H1 (cell line): Measurements from ENCODE around the gene IP6K3. TPM values are rescaled to one million over a fixed set of nuclear protein-coding genes. Genes with fewer than 3 reads are reported as not detected.

Experiments
- CTCF ChIA-PET: fragments of 300-600 bp; sonication (Branson Sonifier 250); formaldehyde crosslinking; loops from one replicate; lab custom pipeline; 2021; ENCODE audit not compliant: partially characterized antibody; lab: Charles Lee
- POLR2A ChIA-PET: fragments of 300-600 bp; sonication (Branson Sonifier 250); formaldehyde crosslinking; loops from one replicate; lab custom pipeline; 2021; ENCODE audit warnings: inconsistent platforms; ENCODE audit not compliant: partially characterized antibody; lab: Charles Lee
- DNase-seq, 2 experiments: peaks; one replicate each; pipeline versions ENCODE4 v3.0.0 to v3.0.0-alpha.2; 2010 to 2022; ENCODE audit warnings: low spot score in 2 of 2, low read depth in 1 of 2, mixed read lengths in 1 of 2
- FAIRE-seq: peaks from 2 replicates; lab custom pipeline; 2011; peaks lifted over from hg19 to GRCh38; lab: Jason Lieb, UNC
- H2AFZ ChIP-seq: 2 replicates; pipeline ENCODE4 v1.8.1; 2012; ENCODE audit warnings: low read length, inconsistent platforms
- H2AK5ac ChIP-seq: 2 replicates; pipeline ENCODE4 v1.6.1; 2013; ENCODE audit warnings: low read depth, low read length
- H2BK120ac ChIP-seq: replicated peaks from 2 replicates; pipeline ENCODE3; 2013; ENCODE audit warnings: low read depth, low read length, inconsistent platforms
- H2BK12ac ChIP-seq: 2 replicates; pipeline ENCODE4 v1.6.1; 2013; ENCODE audit warnings: low read depth, low read length
- H2BK15ac ChIP-seq: 2 replicates; pipeline ENCODE4 v1.6.1; 2013; ENCODE audit warnings: low read length
- H2BK20ac ChIP-seq: 2 replicates; pipeline ENCODE4 v1.6.1; 2013; ENCODE audit warnings: low read length
- H2BK5ac ChIP-seq: 2 replicates; pipeline ENCODE4 v1.6.1; 2013; ENCODE audit warnings: low read depth, low read length
- H3K14ac ChIP-seq: 2 replicates; pipeline ENCODE4 v1.6.1; 2013; ENCODE audit warnings: inconsistent platforms; ENCODE audit not compliant: insufficient read length
- H3K18ac ChIP-seq: 2 replicates; pipeline ENCODE4 v1.6.1; 2013; ENCODE audit warnings: low read length; ENCODE audit errors: extremely low read depth
- H3K23ac ChIP-seq: 2 replicates; pipeline ENCODE4 v1.6.1; 2013; ENCODE audit warnings: inconsistent platforms; ENCODE audit not compliant: insufficient read length
- H3K23me2 ChIP-seq: 2 replicates; pipeline ENCODE4 v1.6.1; 2013; ENCODE audit warnings: low read depth, low read length
- H3K27ac ChIP-seq: 2 replicates; pipeline ENCODE4 v1.6.1; 2011; ENCODE audit warnings: low read depth, low read length, inconsistent platforms
- H3K27me3 ChIP-seq, 4 experiments: replicated peaks in 1 of 4; 1 replicate in 1 of 4; 2 replicates in 3 of 4; pipeline versions ENCODE4 v1.6.1 to v1.8.1; 2011 to 2013; ENCODE audit warnings: low read length in 3 of 4, mild to moderate bottlenecking in 3 of 4, inconsistent platforms in 2 of 4, mixed read lengths in 2 of 4, moderate library complexity in 1 of 4; ENCODE audit not compliant: control insufficient read depth in 3 of 4, insufficient read depth in 3 of 4; ENCODE audit errors: extremely low read depth in 1 of 4
- H3K36me3 ChIP-seq, 4 experiments: 2 replicates each; pipeline versions ENCODE4 v1.6.1 to v1.8.1; 2011 to 2013; ENCODE audit warnings: mild to moderate bottlenecking in 4 of 4, low read length in 3 of 4, moderate library complexity in 2 of 4, control low read depth in 1 of 4, inconsistent platforms in 1 of 4; ENCODE audit not compliant: insufficient read depth in 4 of 4, control insufficient read depth in 2 of 4
- H3K4ac ChIP-seq: replicated peaks from 2 replicates; pipeline ENCODE3; 2013; ENCODE audit warnings: low read length, low read depth, mixed read lengths, inconsistent platforms; ENCODE audit not compliant: insufficient read length
- H3K4me1 ChIP-seq, 4 experiments: replicated peaks in 1 of 4; 1 replicate in 1 of 4; 2 replicates in 3 of 4; pipeline versions ENCODE4 v1.6.1 to v1.8.1; 2011 to 2013; ENCODE audit warnings: low read length in 3 of 4, inconsistent platforms in 2 of 4, mixed read lengths in 1 of 4; ENCODE audit not compliant: insufficient read depth in 4 of 4, control insufficient read depth in 3 of 4
- H3K4me2 ChIP-seq, 2 experiments: 2 replicates each; pipeline versions ENCODE4 v1.6.1 to v1.8.1; 2011 to 2013; ENCODE audit warnings: low read depth in 2 of 2, low read length in 2 of 2, control low read depth in 1 of 2, inconsistent platforms in 1 of 2, mild to moderate bottlenecking in 1 of 2; ENCODE audit not compliant: insufficient read depth in 1 of 2
- H3K4me3 ChIP-seq, 4 experiments: fragments of 200-600, 300-600 bp in 1 of 4; sonication (generic), shearing (Covaris generic), sonication (Bioruptor Twin) in 1 of 4; 2 replicates each; pipeline versions ENCODE4 v1.5.1 to v1.8.1; 2011 to 2016; ENCODE audit warnings: low read length in 4 of 4, low read depth in 3 of 4, control low read depth in 2 of 4, inconsistent platforms in 2 of 4, mild to moderate bottlenecking in 2 of 4, mixed read lengths in 1 of 4, moderate library complexity in 1 of 4; ENCODE audit not compliant: insufficient read depth in 2 of 4; ENCODE audit errors: extremely low read depth in 1 of 4
- H3K56ac ChIP-seq: replicated peaks from 2 replicates; pipeline ENCODE3; 2013; ENCODE audit warnings: low read depth, mild to moderate bottlenecking, mixed read lengths, low read length, inconsistent platforms; ENCODE audit not compliant: insufficient read length
- H3K79me1 ChIP-seq: 2 replicates; pipeline ENCODE4 v1.6.1; 2013; ENCODE audit warnings: low read depth, low read length, control low read depth
- H3K79me2 ChIP-seq, 2 experiments: 2 replicates each; pipeline versions ENCODE4 v1.6.1 to v1.8.1; 2012 to 2013; ENCODE audit warnings: low read length in 2 of 2, mild to moderate bottlenecking in 2 of 2, inconsistent platforms in 1 of 2; ENCODE audit not compliant: insufficient read depth in 2 of 2, control insufficient read depth in 1 of 2
- H3K9ac ChIP-seq, 4 experiments: replicated peaks in 1 of 4; 1 replicate in 1 of 4; 2 replicates in 3 of 4; pipeline versions ENCODE4 v1.6.1 to v1.8.1; 2011 to 2013; ENCODE audit warnings: low read depth in 3 of 4, low read length in 3 of 4, control low read depth in 2 of 4, mild to moderate bottlenecking in 2 of 4, moderate library complexity in 2 of 4, inconsistent platforms in 1 of 4; ENCODE audit errors: extremely low read depth in 1 of 4
- H3K9me3 ChIP-seq, 2 experiments: 2 replicates each; pipeline versions ENCODE4 v1.6.1 to v1.8.1; 2012 to 2013; ENCODE audit warnings: mild to moderate bottlenecking in 2 of 2, moderate library complexity in 2 of 2, control low read depth in 1 of 2, inconsistent platforms in 1 of 2, low read depth in 1 of 2, low read length in 1 of 2, mixed read lengths in 1 of 2; ENCODE audit not compliant: insufficient read depth in 2 of 2
- H4K20me1 ChIP-seq, 2 experiments: replicated peaks in 1 of 2; 2 replicates each; pipeline versions ENCODE3 to v1.8.1; 2011 to 2013; ENCODE audit warnings: inconsistent platforms in 2 of 2, low read length in 2 of 2, mild to moderate bottlenecking in 1 of 2; ENCODE audit not compliant: insufficient read depth in 2 of 2, control insufficient read depth in 1 of 2
- H4K5ac ChIP-seq: 2 replicates; pipeline ENCODE4 v1.6.1; 2013; ENCODE audit warnings: low read length, low read depth, mixed read lengths, inconsistent platforms; ENCODE audit not compliant: insufficient read length
- H4K8ac ChIP-seq: 2 replicates; pipeline ENCODE4 v1.8.0; 2013; ENCODE audit warnings: mild to moderate bottlenecking, moderate library complexity, low read length, inconsistent platforms; ENCODE audit not compliant: insufficient read depth; ENCODE audit errors: extremely low read depth
- H4K91ac ChIP-seq: replicated peaks from 2 replicates; pipeline ENCODE3; 2013; ENCODE audit warnings: low read length, mixed read lengths, inconsistent platforms; ENCODE audit not compliant: insufficient read length
- BRCA1 ChIP-seq: IDR thresholded peaks from 2 replicates; pipeline ENCODE4 v1.6.1; 2012; ENCODE audit warnings: low read depth, low read length, improper control_type of control experiment
- CEBPB ChIP-seq: IDR thresholded peaks from 2 replicates; pipeline ENCODE4 v1.6.1; 2012; ENCODE audit warnings: low read depth, low read length
- EP300 ChIP-seq, 2 experiments: IDR thresholded peaks; 1 replicate in 1 of 2; 2 replicates in 1 of 2; pipeline ENCODE4 v1.6.1; 2011 to 2012; ENCODE audit warnings: low read depth in 2 of 2, low read length in 2 of 2, mild to moderate bottlenecking in 2 of 2, borderline replicate concordance in 1 of 2, inconsistent platforms in 1 of 2, moderate library complexity in 1 of 2
- EZH2 ChIP-seq: fragments of 200-600 bp; sonication (generic); IDR thresholded peaks from 2 replicates; pipeline ENCODE4 v1.7.1; 2012; ENCODE audit warnings: low read depth, mild to moderate bottlenecking, moderate library complexity, low read length, inconsistent platforms; ENCODE audit not compliant: severe bottlenecking
- KDM4A ChIP-seq: IDR thresholded peaks from one replicate; pipeline ENCODE4 v1.7.1; 2012; ENCODE audit warnings: low read depth, mild to moderate bottlenecking, moderate library complexity, low read length, inconsistent platforms; ENCODE audit not compliant: severe bottlenecking
- MAFK ChIP-seq: IDR thresholded peaks from 2 replicates; pipeline ENCODE4 v1.6.1; 2012; ENCODE audit warnings: low read depth, mild to moderate bottlenecking, improper control_type of control experiment, low read length
- NANOG ChIP-seq: IDR thresholded peaks from 2 replicates; pipeline ENCODE4 v1.6.1; 2011; ENCODE audit warnings: low read length, low read depth, mild to moderate bottlenecking, inconsistent platforms; ENCODE audit not compliant: insufficient read depth, poor library complexity, severe bottlenecking
- NRF1 ChIP-seq: IDR thresholded peaks from 2 replicates; pipeline ENCODE4 v1.6.1; 2011; ENCODE audit warnings: mild to moderate bottlenecking, low read depth, low read length, improper control_type of control experiment
- SIX5 ChIP-seq: IDR thresholded peaks from 2 replicates; pipeline ENCODE4 v1.6.1; 2011; ENCODE audit warnings: mild to moderate bottlenecking, low read depth, low read length
- WGBS, 2 experiments: shearing (Covaris generic) in 1 of 2; methylation state at CpG; one replicate each; pipeline versions ENCODE4 v1.1.6 to v1.1.7; 2013 to 2015; ENCODE audit warnings: low lambda C conversion rate in 2 of 2, mixed read lengths in 2 of 2, inconsistent platforms in 1 of 2, low coverage in 1 of 2, missing lambda C conversion rate in 1 of 2; ENCODE audit not compliant: insufficient replicate concordance in 2 of 2, insufficient coverage in 1 of 2, insufficient read length in 1 of 2; ENCODE audit errors: extremely low coverage in 1 of 2, missing lambda C conversion rate in 1 of 2; 5-methylcytosine and 5-hydroxymethylcytosine counted together
- polyA plus RNA-seq, 7 experiments: library from polyadenylated mRNA; depleted of rRNA in 3 of 7; stranded (reverse) in 5 of 7; unstranded in 2 of 7; fragments of >200 nt in 5 of 7; fragments of 200-250 nt in 2 of 7; gene quantifications; 1 replicate in 5 of 7; 2 replicates in 1 of 7; 4 replicates in 1 of 7; pipeline versions ENCODE4 v1.2.1 to v1.2.3, GENCODE V29; 2011 to 2013; ENCODE audit warnings: missing spikeins in 2 of 7, mixed read lengths in 2 of 7
- total RNA-seq: library from RNA; stranded (reverse); fragmentation: NEBNext Ultra II Directional; extraction: Animal tissue kit (Norgen Biotek cat#: 25700); gene quantifications from 2 replicates; pipeline ENCODE4 v1.2.1, GENCODE V29; 2021

Gene IP6K3
- total and polyA plus RNA-seq, 2 of the 8 experiments (the other 6 are each of a cell fraction or from before 2014, with no cell fraction given): 0.22 to 0.73 TPM

GRCh38 chr6:33732817-33733708, 13.6 kb downstream of the IP6K3 start:
- Histone ChIP-seq H3K9me3 (no peaks in the 10 kb centered on the region), H4K8ac (no peak overlapping the region; the same call in 1 of the 2 replicates), H3K27me3 (peaks cover 0 to 5% (median 0%) of the 10 kb centered on the region in 4 experiments; a peak in 3 of 7 replicates), H4K5ac (no peak overlapping the region), H2AK5ac (no peak overlapping the region), H3K14ac (no peak overlapping the region), H2BK15ac (no peak overlapping the region), H3K4me3 (no peak overlapping the region), H4K91ac (no peak overlapping the region), H3K23me2 (no peaks in the 10 kb centered on the region), H3K4ac (no peak overlapping the region), H3K79me2 (no peaks in the 10 kb centered on the region), H3K56ac (no peak overlapping the region), H3K4me1 (no peaks in the 10 kb centered on the region), H2BK20ac (no peak overlapping the region), H3K18ac (no peak overlapping the region), H2AFZ (no peak overlapping the region), H3K23ac (no peak overlapping the region), H2BK12ac (no peak overlapping the region), H3K9ac (no peak overlapping the region), H3K4me2 (no peak overlapping the region), H2BK5ac (no peak overlapping the region), H2BK120ac (no peak overlapping the region), H3K27ac (no peak overlapping the region), H3K79me1 (no peaks in the 10 kb centered on the region), H3K36me3 (no peaks in the 10 kb centered on the region), H4K20me1 (no peaks in the 10 kb centered on the region)
- no peak for TF ChIP-seq MAFK
- TF ChIP-seq NRF1: no peak
- no peak for TF ChIP-seq BRCA1
- no peak for TF ChIP-seq CEBPB
- TF ChIP-seq SIX5: no peak
- no peak for TF ChIP-seq KDM4A
- no peak for TF ChIP-seq EZH2
- TF ChIP-seq NANOG: no peak
- TF ChIP-seq EP300 (IDR thresholded peaks at IDR 0.05; ENCODE audit: borderline replicate concordance in 1 of 2, low read depth in 2 of 2, low read length in 2 of 2): no peak
- DNase-seq: no peak
- ChIA-PET CTCF (interaction anchor here (1.0 to 2.6 kb wide), 7 partner anchors 10 to 431 kb away, joined by 3 to 10 read pairs (median 3); partner anchors contain the start of gene GRM4), POLR2A (no interaction called here)
- no peak for FAIRE-seq
- WGBS, 2 experiments: 89% methylated on average over 13 of the region's 13 CpGs; no CpG with 5 or more reads in 1 of the 2 experiments
